Measurements from ENCODE around the gene PTPRK.

GRCh38 chr6:128379577-128379976 is 140.8 kb downstream of the PTPRK start:
- TF ChIP-seq REXO4 (CRISPR knock-in tag; IDR thresholded peaks at IDR 0.05; ENCODE audit: borderline replicate concordance) (no peak), MED1 (CRISPR knock-in tag; IDR thresholded peaks at IDR 0.05) (no peak), GABPA (IDR thresholded peaks at IDR 0.05; ENCODE audit: low read depth, low read length) (no peak), GABPA (CRISPR knock-in tag; IDR thresholded peaks at IDR 0.05; ENCODE audit: low read depth) (no peak), JUN (CRISPR knock-in tag; IDR thresholded peaks at IDR 0.05) (no peak), CTCF (CRISPR knock-in tag; IDR thresholded peaks at IDR 0.05) (no peak), ZSCAN20 (CRISPR knock-in tag; IDR thresholded peaks at IDR 0.05; ENCODE audit: borderline replicate concordance) (no peak), HINFP (CRISPR knock-in tag; IDR thresholded peaks at IDR 0.05; ENCODE audit: low read depth) (no peak), CREB1 (IDR thresholded peaks at IDR 0.05) (no peak), CREB1 (CRISPR knock-in tag; IDR thresholded peaks at IDR 0.05) (no peak)

Measured in HepG2 (cell line).